H9 (cell line): Measurements from ENCODE around the gene SNPH. TPM values are rescaled to one million over a fixed set of nuclear protein-coding genes. Genes with fewer than 3 reads are reported as not detected.

Experiments used
- DNase-seq: peaks from one replicate; pipeline ENCODE4 v3.0.0-alpha.2; 2017
- H2AFZ ChIP-seq: one replicate; pipeline ENCODE4 v1.6.1; 2013; ENCODE audit warnings: mild to moderate bottlenecking, low read length, control low read depth, moderate library complexity
- H2AK5ac ChIP-seq: 2 replicates; pipeline ENCODE4 v1.6.1; 2013; ENCODE audit warnings: low read length, control low read depth, mixed read lengths; ENCODE audit not compliant: insufficient read length
- H2BK120ac ChIP-seq: one replicate; pipeline ENCODE4 v1.6.1; 2013; ENCODE audit warnings: low read depth, mild to moderate bottlenecking, low read length, control low read depth, inconsistent platforms; ENCODE audit not compliant: poor library complexity, severe bottlenecking
- H2BK12ac ChIP-seq: 2 replicates; pipeline ENCODE4 v1.6.1; 2013; ENCODE audit warnings: low read length, control low read depth, mixed read lengths, low read depth; ENCODE audit not compliant: insufficient read length
- H2BK15ac ChIP-seq: 2 replicates; pipeline ENCODE4 v1.6.1; 2013; ENCODE audit warnings: low read depth, low read length, control low read depth
- H2BK20ac ChIP-seq: one replicate; pipeline ENCODE4 v1.6.1; 2013; ENCODE audit warnings: low read depth, mild to moderate bottlenecking, low read length, control low read depth, inconsistent platforms; ENCODE audit not compliant: poor library complexity, severe bottlenecking
- H2BK5ac ChIP-seq: 2 replicates; pipeline ENCODE4 v1.6.1; 2013; ENCODE audit warnings: low read length, control low read depth, mixed read lengths; ENCODE audit not compliant: insufficient read length
- H3K14ac ChIP-seq: 2 replicates; pipeline ENCODE4 v1.6.1; 2013; ENCODE audit warnings: low read length, control low read depth; ENCODE audit not compliant: insufficient read depth
- H3K18ac ChIP-seq: 2 replicates; pipeline ENCODE4 v1.6.1; 2013; ENCODE audit warnings: low read depth, mild to moderate bottlenecking, mixed read lengths, low read length, control low read depth; ENCODE audit not compliant: insufficient read length
- H3K23ac ChIP-seq: 2 replicates; pipeline ENCODE4 v1.6.1; 2013; ENCODE audit warnings: low read length, control low read depth, mixed read lengths, low read depth; ENCODE audit not compliant: insufficient read length
- H3K23me2 ChIP-seq: 2 replicates; pipeline ENCODE4 v1.6.1; 2013; ENCODE audit warnings: low read depth, mild to moderate bottlenecking, mixed read lengths, low read length, control low read depth; ENCODE audit not compliant: insufficient read length, poor library complexity, severe bottlenecking
- H3K27ac ChIP-seq: 2 replicates; pipeline ENCODE4 v1.5.1; 2013; ENCODE audit warnings: low read length, control low read depth, mixed read lengths, low read depth; ENCODE audit not compliant: insufficient read length
- H3K27me3 ChIP-seq: 2 replicates; pipeline ENCODE4 v1.6.1; 2013; ENCODE audit warnings: low read length, control low read depth, inconsistent platforms; ENCODE audit not compliant: insufficient read depth
- H3K4ac ChIP-seq: 2 replicates; pipeline ENCODE4 v1.6.1; 2013; ENCODE audit warnings: low read depth, mild to moderate bottlenecking, control low read depth, inconsistent platforms, low read length, moderate library complexity
- H3K4me1 ChIP-seq: 2 replicates; pipeline ENCODE4 v1.6.1; 2013; ENCODE audit warnings: low read length, control low read depth, inconsistent platforms; ENCODE audit not compliant: insufficient read depth
- H3K4me2 ChIP-seq: 2 replicates; pipeline ENCODE4 v1.6.1; 2013; ENCODE audit warnings: low read length, control low read depth, mixed read lengths; ENCODE audit not compliant: insufficient read length, insufficient read depth
- H3K56ac ChIP-seq: 2 replicates; pipeline ENCODE4 v1.6.1; 2013; ENCODE audit warnings: low read depth, mild to moderate bottlenecking, mixed read lengths, low read length, control low read depth; ENCODE audit not compliant: insufficient read length
- H3K79me1 ChIP-seq: 2 replicates; pipeline ENCODE4 v1.6.1; 2013; ENCODE audit warnings: low read depth, mild to moderate bottlenecking, moderate library complexity, low read length, control low read depth, inconsistent platforms; ENCODE audit not compliant: insufficient read depth, poor library complexity, severe bottlenecking
- H3K79me2 ChIP-seq: 2 replicates; pipeline ENCODE4 v1.6.1; 2013; ENCODE audit warnings: low read length, control low read depth, inconsistent platforms; ENCODE audit not compliant: insufficient read depth
- H3K9ac ChIP-seq: 2 replicates; pipeline ENCODE4 v1.6.1; 2013; ENCODE audit warnings: low read length, control low read depth, mixed read lengths; ENCODE audit not compliant: insufficient read length; ENCODE audit errors: extremely low read depth
- H3K9me3 ChIP-seq: one replicate; pipeline ENCODE4 v1.6.1; 2013; ENCODE audit warnings: low read depth, low read length, inconsistent platforms; ENCODE audit not compliant: control insufficient read depth
- H3T11ph ChIP-seq: one replicate; pipeline ENCODE4 v1.6.1; 2013; ENCODE audit warnings: mild to moderate bottlenecking, low read length, control low read depth, inconsistent platforms
- H4K20me1 ChIP-seq: one replicate; pipeline ENCODE4 v1.6.1; 2013; ENCODE audit not compliant: control insufficient read depth, insufficient read length, insufficient read depth
- H4K5ac ChIP-seq: 2 replicates; pipeline ENCODE4 v1.6.1; 2013; ENCODE audit warnings: low read depth, mild to moderate bottlenecking, mixed read lengths, low read length, control low read depth; ENCODE audit not compliant: insufficient read length
- H4K8ac ChIP-seq: replicated peaks from 2 replicates; pipeline ENCODE4 v1.6.1; 2013; ENCODE audit warnings: low read length, control low read depth, mixed read lengths, low read depth; ENCODE audit not compliant: insufficient read length
- H4K91ac ChIP-seq: 2 replicates; pipeline ENCODE4 v1.6.1; 2013; ENCODE audit warnings: low read depth, mild to moderate bottlenecking, moderate library complexity, mixed read lengths, low read length, control low read depth; ENCODE audit not compliant: insufficient read length
- H3K27ac Mint-ChIP-seq, 3 experiments: 2 replicates in 2 of 3; 3 replicates in 1 of 3; pipeline ENCODE4 v1.8.0; 2020 to 2021; ENCODE audit warnings: mixed read lengths in 3 of 3, mild to moderate bottlenecking in 1 of 3, moderate library complexity in 1 of 3
- H3K27me3 Mint-ChIP-seq: 2 replicates; pipeline ENCODE4 v1.8.0; 2021; ENCODE audit warnings: low read depth, mild to moderate bottlenecking, moderate library complexity, mixed read lengths
- H3K36me3 Mint-ChIP-seq, 3 experiments: 2 replicates in 2 of 3; 3 replicates in 1 of 3; pipeline ENCODE4 v1.8.0; 2020 to 2021; ENCODE audit warnings: low read depth in 3 of 3, mixed read lengths in 3 of 3; ENCODE audit not compliant: insufficient read depth in 1 of 3
- H3K4me1 Mint-ChIP-seq, 2 experiments: 2 replicates each; pipeline ENCODE4 v1.8.0; 2020; ENCODE audit warnings: mixed read lengths in 2 of 2
- H3K4me3 Mint-ChIP-seq, 2 experiments: 2 replicates in 1 of 2; 3 replicates in 1 of 2; pipeline ENCODE4 v1.8.0; 2020 to 2021; ENCODE audit warnings: mild to moderate bottlenecking in 2 of 2, mixed read lengths in 2 of 2, moderate library complexity in 1 of 2
- H3K9me3 Mint-ChIP-seq, 2 experiments: 2 replicates in 1 of 2; 3 replicates in 1 of 2; pipeline ENCODE4 v1.8.0; 2020; ENCODE audit warnings: mild to moderate bottlenecking in 2 of 2, mixed read lengths in 2 of 2, moderate library complexity in 1 of 2
- WGBS: extraction: QIAGEN DNeasy Blood & Tissue Kit; methylation state at CpG from one replicate; pipeline ENCODE4 v1.1.7; 2013; ENCODE audit warnings: missing lambda C conversion rate, low lambda C conversion rate, mixed read lengths; ENCODE audit not compliant: insufficient read length; ENCODE audit errors: extremely low coverage; 5-methylcytosine and 5-hydroxymethylcytosine counted together
- total RNA-seq: library from RNA; stranded (reverse); gene quantifications from 2 replicates; pipeline ENCODE4 v1.2.1, GENCODE V29; 2021
- TF ChIP-seq, protein P1 (sequence below): fragments of 200-600 bp; sonication (generic); conservative IDR thresholded peaks from 3 replicates; pipeline ENCODE4 v1.8.0; 2021; ENCODE audit warnings: antibody characterized with exemption, mild to moderate bottlenecking

Gene SNPH
- total RNA-seq, 1 experiment from 2014 or later = 1.8 TPM

DNA sequence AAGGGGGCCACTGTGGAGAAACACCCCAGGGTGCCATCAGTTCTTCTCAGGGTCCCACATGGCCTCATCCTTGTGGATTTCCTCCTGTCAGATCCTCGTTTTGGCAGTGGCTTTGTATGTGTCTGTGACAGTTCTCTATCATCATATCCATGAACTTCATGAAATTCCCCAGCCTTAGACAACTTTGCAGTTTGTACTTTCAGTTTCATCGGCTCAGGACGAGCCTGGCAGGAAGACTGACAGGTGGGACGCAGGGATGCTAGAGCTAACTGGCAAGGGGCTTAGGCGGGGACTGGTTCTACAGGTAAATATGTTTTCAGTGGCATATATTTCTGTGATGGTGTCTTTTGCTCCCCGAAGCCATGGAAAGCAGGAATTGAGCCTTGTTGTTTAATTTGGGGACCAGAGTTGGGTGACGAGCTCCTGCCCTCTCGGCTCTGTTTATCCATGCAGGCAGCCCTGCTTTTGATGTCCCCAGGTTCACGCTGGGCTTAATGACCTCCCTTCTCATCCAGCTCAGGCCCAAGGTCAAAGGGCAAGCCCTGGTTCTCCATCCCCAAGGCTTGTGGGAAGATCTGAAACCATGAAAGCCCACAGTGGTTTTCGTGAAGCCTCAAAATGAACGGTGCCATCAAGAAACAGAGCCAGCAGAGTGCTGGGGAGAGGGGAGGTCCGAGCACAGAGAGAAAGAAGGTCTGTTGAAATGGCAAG, 51.6 kb downstream of the SNPH start:
- no peaks in the 10 kb centered on the region for H3K9me3 ChIP-seq
- no peaks in the 10 kb centered on the region for H3K79me1 ChIP-seq
- H2BK120ac ChIP-seq = no peak overlapping the region
- H3K27me3 ChIP-seq = no peaks in the 10 kb centered on the region
- no peak overlapping the region for H4K5ac ChIP-seq
- no peak overlapping the region for H4K8ac ChIP-seq
- H4K91ac ChIP-seq = no peak overlapping the region
- no peak overlapping the region for H3K27ac ChIP-seq
- H3K79me2 ChIP-seq = no peaks in the 10 kb centered on the region
- no peak overlapping the region for H3K56ac ChIP-seq
- no peaks in the 10 kb centered on the region for H3K9me3 Mint-ChIP-seq
- no peak overlapping the region for H2AK5ac ChIP-seq
- no peak overlapping the region for H3T11ph ChIP-seq
- H3K23me2 ChIP-seq = peaks cover 5% of the 10 kb centered on the region
- DNase-seq = no peak
- H2BK5ac ChIP-seq = no peak overlapping the region
- H3K9ac ChIP-seq = no peak overlapping the region
- 0 out of 4 replicates have a peak, but pooled peaks cover 0 to 4% of the 10 kb centered on the region in 2 experiments for H3K4me1 Mint-ChIP-seq
- H3K27ac Mint-ChIP-seq = no peak overlapping the region
- no peak overlapping the region for H2BK15ac ChIP-seq
- H2BK12ac ChIP-seq = no peak overlapping the region
- no peak overlapping the region for H3K18ac ChIP-seq
- no peaks in the 10 kb centered on the region for H4K20me1 ChIP-seq
- no peaks in the 10 kb centered on the region for H3K4me1 ChIP-seq
- TF ChIP-seq, protein P1, sequence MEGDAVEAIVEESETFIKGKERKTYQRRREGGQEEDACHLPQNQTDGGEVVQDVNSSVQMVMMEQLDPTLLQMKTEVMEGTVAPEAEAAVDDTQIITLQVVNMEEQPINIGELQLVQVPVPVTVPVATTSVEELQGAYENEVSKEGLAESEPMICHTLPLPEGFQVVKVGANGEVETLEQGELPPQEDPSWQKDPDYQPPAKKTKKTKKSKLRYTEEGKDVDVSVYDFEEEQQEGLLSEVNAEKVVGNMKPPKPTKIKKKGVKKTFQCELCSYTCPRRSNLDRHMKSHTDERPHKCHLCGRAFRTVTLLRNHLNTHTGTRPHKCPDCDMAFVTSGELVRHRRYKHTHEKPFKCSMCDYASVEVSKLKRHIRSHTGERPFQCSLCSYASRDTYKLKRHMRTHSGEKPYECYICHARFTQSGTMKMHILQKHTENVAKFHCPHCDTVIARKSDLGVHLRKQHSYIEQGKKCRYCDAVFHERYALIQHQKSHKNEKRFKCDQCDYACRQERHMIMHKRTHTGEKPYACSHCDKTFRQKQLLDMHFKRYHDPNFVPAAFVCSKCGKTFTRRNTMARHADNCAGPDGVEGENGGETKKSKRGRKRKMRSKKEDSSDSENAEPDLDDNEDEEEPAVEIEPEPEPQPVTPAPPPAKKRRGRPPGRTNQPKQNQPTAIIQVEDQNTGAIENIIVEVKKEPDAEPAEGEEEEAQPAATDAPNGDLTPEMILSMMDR = no peak
- H2AFZ ChIP-seq = no peak overlapping the region
- no CpG with 5 or more reads among the region's 12 CpGs for WGBS
- no peak overlapping the region for H3K23ac ChIP-seq
- H3K4me2 ChIP-seq = no peak overlapping the region
- H3K36me3 Mint-ChIP-seq = no peaks in the 10 kb centered on the region
- no peak overlapping the region for H2BK20ac ChIP-seq
- no peak overlapping the region for H3K4ac ChIP-seq
- no peak overlapping the region; the same call in 1 of the 2 replicates for H3K14ac ChIP-seq
- peaks cover 31% of the 10 kb centered on the region for H3K27me3 Mint-ChIP-seq
- H3K4me3 Mint-ChIP-seq = no peak overlapping the region
